Stimulated activated CD8-positive, alpha-beta memory T cell treated with anti-CD3 and anti-CD28 coated beads, Interleukin-12 subunit alpha, Interleukin-12 subunit beta, amount 100 ng/mL, for 1 hour (primary cell): ENCODE measurements around the gene HOXC12.

Experiments
- DNase-seq: peaks from one replicate; pipeline ENCODE4 v3.0.0-alpha.2; 2020; ENCODE audit warnings: low read depth

The HOXC12 gene

DNA sequence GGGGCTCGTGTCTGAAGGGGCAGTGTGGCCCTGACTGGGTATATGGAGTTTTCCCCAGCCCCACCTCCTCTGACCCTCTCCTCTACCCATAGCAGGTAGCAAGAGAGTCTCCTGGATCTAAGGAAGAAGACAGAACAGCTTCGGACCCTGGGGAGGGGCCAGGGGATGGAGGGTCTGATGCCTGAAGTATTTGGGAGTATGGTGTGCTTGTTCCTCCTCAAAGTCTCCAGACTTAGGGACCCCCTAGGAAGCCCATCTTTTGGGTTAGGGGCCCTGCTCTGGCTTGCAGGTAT, 53.5 kb downstream of the HOXC12 start:
- no peak for DNase-seq
